Liver (tissue), 10 donors: ENCODE measurements around the gene TAAR8. TPM values are rescaled to one million over a fixed set of nuclear protein-coding genes. Genes with fewer than 3 reads are reported as not detected.
"Not testable (repeated sequence)": the region's sequence is repeated elsewhere in the genome, so short reads cannot be mapped to it uniquely, and the experiment has no call there.

Experiments
- DNase-seq: peaks from one replicate; pipeline ENCODE4 v3.0.0-alpha.2; 2017; ENCODE audit warnings: low spot score
- H3K27ac ChIP-seq, 2 donors: one replicate each; pipeline ENCODE4 v1.7.0; 2013; ENCODE audit warnings: inconsistent platforms in 2 of 2, low read length in 2 of 2, control low read depth in 1 of 2, low read depth in 1 of 2, mild to moderate bottlenecking in 1 of 2
- H3K27me3 ChIP-seq, 4 donors: one replicate each; pipeline versions ENCODE4 v1.6.1 to v1.7.0; 2013; ENCODE audit warnings: low read length in 3 of 4, inconsistent platforms in 1 of 4, mild to moderate bottlenecking in 1 of 4, moderate library complexity in 1 of 4; ENCODE audit not compliant: control insufficient read depth in 4 of 4, insufficient read depth in 4 of 4
- H3K36me3 ChIP-seq, 4 donors: one replicate each; pipeline versions ENCODE4 v1.6.1 to v1.7.0; 2013; ENCODE audit warnings: low read length in 3 of 4, mild to moderate bottlenecking in 3 of 4, low read depth in 1 of 4, moderate library complexity in 1 of 4; ENCODE audit not compliant: control insufficient read depth in 4 of 4, insufficient read depth in 3 of 4
- H3K4me1 ChIP-seq, 4 donors: one replicate each; pipeline versions ENCODE4 v1.6.1 to v1.7.0; 2013; ENCODE audit warnings: low read length in 3 of 4, mild to moderate bottlenecking in 3 of 4, moderate library complexity in 1 of 4; ENCODE audit not compliant: control insufficient read depth in 4 of 4, insufficient read depth in 4 of 4
- H3K4me3 ChIP-seq, 3 donors: one replicate each; pipeline versions ENCODE4 v1.6.1 to v1.7.0; 2013; ENCODE audit warnings: low read length in 3 of 3, control low read depth in 1 of 3, low read depth in 1 of 3, mild to moderate bottlenecking in 1 of 3
- H3K9ac ChIP-seq, 2 donors: one replicate each; pipeline ENCODE4 v1.7.0; 2013; ENCODE audit warnings: low read length in 2 of 2, mild to moderate bottlenecking in 2 of 2, moderate library complexity in 2 of 2, control low read depth in 1 of 2, low read depth in 1 of 2
- H3K9me3 ChIP-seq, 4 donors: one replicate each; pipeline versions ENCODE4 v1.6.1 to v1.7.0; 2013; ENCODE audit warnings: low read length in 3 of 4; ENCODE audit not compliant: control insufficient read depth in 4 of 4
- EGR1 ChIP-seq, 2 donors: IDR thresholded peaks; 2 replicates each; pipeline ENCODE4 v1.6.1; 2016 to 2018; ENCODE audit warnings: antibody characterized with exemption in 2 of 2, low read depth in 2 of 2
- FOXA1 ChIP-seq: IDR thresholded peaks from 2 replicates; pipeline ENCODE4 v1.6.1; 2016; ENCODE audit warnings: antibody characterized with exemption
- FOXA2 ChIP-seq: IDR thresholded peaks from 2 replicates; pipeline ENCODE4 v1.6.1; 2016; ENCODE audit warnings: antibody characterized with exemption
- GABPA ChIP-seq, 2 donors: IDR thresholded peaks in 1 of 2; conservative IDR thresholded peaks in 1 of 2; 2 replicates each; pipeline ENCODE4 v1.6.1; 2016; ENCODE audit warnings: antibody characterized with exemption in 2 of 2, mild to moderate bottlenecking in 1 of 2, moderate library complexity in 1 of 2
- HNF4A ChIP-seq, 2 donors: conservative IDR thresholded peaks; 2 replicates each; pipeline ENCODE4 v1.6.1; 2016; ENCODE audit warnings: antibody characterized with exemption in 2 of 2, mild to moderate bottlenecking in 2 of 2
- HNF4G ChIP-seq: IDR thresholded peaks from 2 replicates; pipeline ENCODE4 v1.6.1; 2016; ENCODE audit warnings: antibody characterized with exemption
- JUND ChIP-seq, 2 donors: IDR thresholded peaks; 2 replicates each; pipeline ENCODE4 v1.6.1; 2016; ENCODE audit warnings: antibody characterized with exemption in 2 of 2
- MAX ChIP-seq: IDR thresholded peaks from 2 replicates; pipeline ENCODE4 v1.6.1; 2016; ENCODE audit warnings: antibody characterized with exemption
- NR2F2 ChIP-seq: IDR thresholded peaks from 2 replicates; pipeline ENCODE4 v1.6.1; 2016; ENCODE audit warnings: antibody characterized with exemption
- RAD21 ChIP-seq, 2 donors: IDR thresholded peaks; 2 replicates each; pipeline ENCODE4 v1.6.1; 2016; ENCODE audit warnings: antibody characterized with exemption in 2 of 2, mild to moderate bottlenecking in 2 of 2
- RXRA ChIP-seq, 2 donors: IDR thresholded peaks; 2 replicates each; pipeline ENCODE4 v1.6.1; 2017 to 2018; ENCODE audit warnings: antibody characterized with exemption in 2 of 2, mild to moderate bottlenecking in 1 of 2
- SP1 ChIP-seq: IDR thresholded peaks from 2 replicates; pipeline ENCODE4 v1.6.1; 2018; ENCODE audit warnings: antibody characterized with exemption, mild to moderate bottlenecking
- TAF1 ChIP-seq: conservative IDR thresholded peaks from 2 replicates; pipeline ENCODE4 v1.6.1; 2016; ENCODE audit warnings: antibody characterized with exemption, mild to moderate bottlenecking
- YY1 ChIP-seq: IDR thresholded peaks from 2 replicates; pipeline ENCODE4 v1.6.1; 2016; ENCODE audit warnings: antibody characterized with exemption, mild to moderate bottlenecking
- ZBTB33 ChIP-seq: IDR thresholded peaks from 2 replicates; pipeline ENCODE4 v1.6.1; 2016; ENCODE audit warnings: antibody characterized with exemption
- WGBS: extraction: QIAGEN DNeasy Blood & Tissue Kit; methylation state at CpG from one replicate; pipeline ENCODE4 v1.1.7; 2013; 5-methylcytosine and 5-hydroxymethylcytosine counted together
- polyA plus RNA-seq, 2 donors: library from polyadenylated mRNA; stranded (reverse) in 1 of 2; unstranded in 1 of 2; fragments of 200-250 nt in 1 of 2; fragments of >200 nt in 1 of 2; fragmentation: Nextera tagmentation in 1 of 2; extraction: Ambion mirVana in 1 of 2; gene quantifications; one replicate each; pipeline versions ENCODE4 v1.2.1 to v1.2.3, GENCODE V29; 2013 to 2015
- small RNA-seq: library from RNA; depleted of rRNA; stranded (forward); fragments of <200 nt; gene quantifications from one replicate; pipeline ENCODE3, GENCODE V24; 2014
- total RNA-seq, 2 donors: library from RNA; depleted of rRNA; stranded (reverse); fragments of >200 nt; gene quantifications; one replicate each; pipeline ENCODE4 v1.2.3, GENCODE V29; 2014
- TF ChIP-seq, protein P1 (sequence below): IDR thresholded peaks from 2 replicates; pipeline ENCODE4 v1.6.1; 2016; ENCODE audit warnings: antibody characterized with exemption, mild to moderate bottlenecking
- TF ChIP-seq, protein P2 (sequence below): IDR thresholded peaks from 2 replicates; pipeline ENCODE4 v1.6.1; 2016; ENCODE audit warnings: antibody characterized with exemption
- TF ChIP-seq, protein P3 (sequence below): fragments of 150-350 bp; IDR thresholded peaks from 2 replicates; pipeline ENCODE4 v1.5.1; 2017; ENCODE audit warnings: improper control_type of control experiment, low read depth, low read length; ENCODE audit not compliant: missing input control
- donor health status: healthy.
- donor health status: healthy.
- donor health status: healthy.
- donor health status: healthy.
- donor health status: healthy.

TAAR8 gene
- total and polyA plus RNA-seq, 4 donors = not detected

DNA sequence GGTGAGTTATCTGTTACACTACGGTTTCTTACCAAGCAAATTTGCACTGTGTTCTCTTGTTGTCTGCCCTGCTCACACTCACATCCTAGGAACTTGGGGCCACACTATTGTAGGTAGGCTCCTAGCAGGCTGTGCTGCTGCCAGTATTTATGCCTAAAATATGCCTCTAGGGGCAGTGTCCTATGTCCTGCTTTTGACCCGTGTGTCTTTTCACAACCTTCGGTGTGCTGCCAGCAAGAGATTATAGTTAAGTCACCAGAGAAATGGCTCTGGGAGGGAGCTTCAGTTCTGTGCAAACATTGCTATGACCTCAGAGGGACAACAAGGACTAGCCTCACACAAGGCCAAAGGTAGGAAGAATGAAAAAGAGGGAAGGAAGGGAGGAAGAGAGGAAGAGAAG is 46.0 kb downstream of the TAAR8 start:
- Histone ChIP-seq H3K9ac (no peak overlapping the region), H3K4me3 (no peak overlapping the region), H3K27ac (peak overlapping the region in 1 of 2 donors; percentile 69), H3K27me3 (no peaks in the 10 kb centered on the region), H3K36me3 (no peaks in the 10 kb centered on the region), H3K4me1 (peaks cover 0 to 5% (median 3%) of the 10 kb centered on the region in 4 donors), H3K9me3 (no peaks in the 10 kb centered on the region)
- WGBS = 28% methylated on average over 3 of the region's 3 CpGs
- TF ChIP-seq, protein P1, sequence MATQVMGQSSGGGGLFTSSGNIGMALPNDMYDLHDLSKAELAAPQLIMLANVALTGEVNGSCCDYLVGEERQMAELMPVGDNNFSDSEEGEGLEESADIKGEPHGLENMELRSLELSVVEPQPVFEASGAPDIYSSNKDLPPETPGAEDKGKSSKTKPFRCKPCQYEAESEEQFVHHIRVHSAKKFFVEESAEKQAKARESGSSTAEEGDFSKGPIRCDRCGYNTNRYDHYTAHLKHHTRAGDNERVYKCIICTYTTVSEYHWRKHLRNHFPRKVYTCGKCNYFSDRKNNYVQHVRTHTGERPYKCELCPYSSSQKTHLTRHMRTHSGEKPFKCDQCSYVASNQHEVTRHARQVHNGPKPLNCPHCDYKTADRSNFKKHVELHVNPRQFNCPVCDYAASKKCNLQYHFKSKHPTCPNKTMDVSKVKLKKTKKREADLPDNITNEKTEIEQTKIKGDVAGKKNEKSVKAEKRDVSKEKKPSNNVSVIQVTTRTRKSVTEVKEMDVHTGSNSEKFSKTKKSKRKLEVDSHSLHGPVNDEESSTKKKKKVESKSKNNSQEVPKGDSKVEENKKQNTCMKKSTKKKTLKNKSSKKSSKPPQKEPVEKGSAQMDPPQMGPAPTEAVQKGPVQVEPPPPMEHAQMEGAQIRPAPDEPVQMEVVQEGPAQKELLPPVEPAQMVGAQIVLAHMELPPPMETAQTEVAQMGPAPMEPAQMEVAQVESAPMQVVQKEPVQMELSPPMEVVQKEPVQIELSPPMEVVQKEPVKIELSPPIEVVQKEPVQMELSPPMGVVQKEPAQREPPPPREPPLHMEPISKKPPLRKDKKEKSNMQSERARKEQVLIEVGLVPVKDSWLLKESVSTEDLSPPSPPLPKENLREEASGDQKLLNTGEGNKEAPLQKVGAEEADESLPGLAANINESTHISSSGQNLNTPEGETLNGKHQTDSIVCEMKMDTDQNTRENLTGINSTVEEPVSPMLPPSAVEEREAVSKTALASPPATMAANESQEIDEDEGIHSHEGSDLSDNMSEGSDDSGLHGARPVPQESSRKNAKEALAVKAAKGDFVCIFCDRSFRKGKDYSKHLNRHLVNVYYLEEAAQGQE = peak; percentile 26
- TF ChIP-seq HNF4A (conservative IDR thresholded peaks at IDR 0.05) (peak; percentile 68 to 71), YY1 (peak; percentile 55), HNF4G (peak; percentile 13), RAD21 (IDR thresholded peaks at IDR 0.05) (peak; percentile 61 to 72), GABPA (IDR thresholded peaks at IDR 0.05 in 1 of 2, conservative IDR thresholded peaks at IDR 0.05 in 1 of 2) (no peak), MAX (peak; percentile 55), SP1 (peak; percentile 49), RXRA (IDR thresholded peaks at IDR 0.05) (peak; percentile 86 to 88), TAF1 (no peak), FOXA2 (peak; percentile 38), ZBTB33 (no peak), NR2F2 (no peak), JUND (IDR thresholded peaks at IDR 0.05) (peak in 1 of 2 donors; percentile 62), FOXA1 (no peak), EGR1 (IDR thresholded peaks at IDR 0.05; ENCODE audit: low read depth in 2 of 2) (peak in 1 of 2 donors; percentile 11)
- TF ChIP-seq, protein P2, sequence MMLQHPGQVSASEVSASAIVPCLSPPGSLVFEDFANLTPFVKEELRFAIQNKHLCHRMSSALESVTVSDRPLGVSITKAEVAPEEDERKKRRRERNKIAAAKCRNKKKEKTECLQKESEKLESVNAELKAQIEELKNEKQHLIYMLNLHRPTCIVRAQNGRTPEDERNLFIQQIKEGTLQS = no peak
- TF ChIP-seq, protein P3, sequence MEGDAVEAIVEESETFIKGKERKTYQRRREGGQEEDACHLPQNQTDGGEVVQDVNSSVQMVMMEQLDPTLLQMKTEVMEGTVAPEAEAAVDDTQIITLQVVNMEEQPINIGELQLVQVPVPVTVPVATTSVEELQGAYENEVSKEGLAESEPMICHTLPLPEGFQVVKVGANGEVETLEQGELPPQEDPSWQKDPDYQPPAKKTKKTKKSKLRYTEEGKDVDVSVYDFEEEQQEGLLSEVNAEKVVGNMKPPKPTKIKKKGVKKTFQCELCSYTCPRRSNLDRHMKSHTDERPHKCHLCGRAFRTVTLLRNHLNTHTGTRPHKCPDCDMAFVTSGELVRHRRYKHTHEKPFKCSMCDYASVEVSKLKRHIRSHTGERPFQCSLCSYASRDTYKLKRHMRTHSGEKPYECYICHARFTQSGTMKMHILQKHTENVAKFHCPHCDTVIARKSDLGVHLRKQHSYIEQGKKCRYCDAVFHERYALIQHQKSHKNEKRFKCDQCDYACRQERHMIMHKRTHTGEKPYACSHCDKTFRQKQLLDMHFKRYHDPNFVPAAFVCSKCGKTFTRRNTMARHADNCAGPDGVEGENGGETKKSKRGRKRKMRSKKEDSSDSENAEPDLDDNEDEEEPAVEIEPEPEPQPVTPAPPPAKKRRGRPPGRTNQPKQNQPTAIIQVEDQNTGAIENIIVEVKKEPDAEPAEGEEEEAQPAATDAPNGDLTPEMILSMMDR = peak; percentile 56
- DNase-seq = no peak

DNA sequence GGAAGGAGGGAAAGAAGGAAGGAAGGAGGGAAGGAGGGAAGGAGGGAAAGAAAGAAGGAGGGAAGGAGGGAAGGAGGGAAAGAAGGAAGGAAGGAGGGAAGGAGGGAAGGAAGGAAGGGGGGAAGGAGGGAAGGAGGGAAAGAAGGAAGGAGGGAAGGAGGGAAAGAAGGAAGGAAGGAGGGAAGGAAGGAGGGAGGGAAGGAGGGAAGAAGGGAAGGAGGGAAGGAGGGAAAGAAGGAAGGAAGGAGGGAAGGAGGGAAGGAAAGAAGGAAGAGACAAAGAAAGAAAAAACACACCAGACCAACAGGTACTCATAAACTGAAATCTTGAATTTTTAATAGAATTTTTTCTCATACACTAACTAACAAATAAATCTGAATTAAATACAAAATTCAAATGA is 48.4 kb downstream of the TAAR8 start:
- not testable (repeated sequence) for H3K9ac ChIP-seq, DNase-seq, H3K27me3 ChIP-seq, H3K4me3 ChIP-seq, H3K27ac ChIP-seq, H3K36me3 ChIP-seq, H3K4me1 ChIP-seq, H3K9me3 ChIP-seq

Small RNA genes lying within 50 kb of the gene (small RNA-seq; reads per million reads assigned to genes)
- gene TAAR7P = not detected

Other genes starting within 250 kb of the TAAR8 start
- gene MOXD1, start 151.2 kb upstream of the TAAR8 start, total RNA-seq = under 1 TPM; 0.23 to 0.25 TPM
- gene MOXD1, start 151.2 kb upstream of the TAAR8 start, polyA plus RNA-seq = under 1 TPM; 0.14 to 0.48 TPM
- gene STX7, start 39.6 kb upstream of the TAAR8 start, total RNA-seq = 10 to 100 TPM; 16.2 to 20.0 TPM
- 10 to 100 TPM in 1 of 2 donors, 1 to 10 TPM in 1; 7.5 to 12.3 TPM for gene STX7, start 39.6 kb upstream of the TAAR8 start, polyA plus RNA-seq
- gene TAAR9, start 14.4 kb upstream of the TAAR8 start, total RNA-seq = not detected
- gene TAAR9, start 14.4 kb upstream of the TAAR8 start, polyA plus RNA-seq = not detected
- gene TAAR6, start 17.6 kb downstream of the TAAR8 start, total RNA-seq = not detected
- not detected for gene TAAR6, start 17.6 kb downstream of the TAAR8 start, polyA plus RNA-seq
- not detected for gene TAAR5, start 37.1 kb downstream of the TAAR8 start, total RNA-seq
- not detected for gene TAAR5, start 37.1 kb downstream of the TAAR8 start, polyA plus RNA-seq
- gene TAAR2, start 71.6 kb downstream of the TAAR8 start, total RNA-seq = not detected
- not detected for gene TAAR2, start 71.6 kb downstream of the TAAR8 start, polyA plus RNA-seq
- not detected for gene TAAR1, start 106.5 kb downstream of the TAAR8 start, total RNA-seq
- not detected for gene TAAR1, start 106.5 kb downstream of the TAAR8 start, polyA plus RNA-seq
- gene VNN1, start 161.4 kb downstream of the TAAR8 start, total RNA-seq = 100 to 1,000 TPM in 1 of 2 donors, 1 to 10 TPM in 1; 2.7 to 132 TPM
- gene VNN1, start 161.4 kb downstream of the TAAR8 start, polyA plus RNA-seq = 10 to 100 TPM; 54.9 to 62.6 TPM
- gene VNN2, start 205.2 kb downstream of the TAAR8 start, total RNA-seq = 10 to 100 TPM; 17.6 to 22.0 TPM
- gene VNN2, start 205.2 kb downstream of the TAAR8 start, polyA plus RNA-seq = 1 to 10 TPM; 1.6 to 4.6 TPM
- gene SLC18B1, start 246.0 kb downstream of the TAAR8 start, total RNA-seq = 1 to 10 TPM; 5.6 to 6.7 TPM
- 1 to 10 TPM; 3.5 to 4.7 TPM for gene SLC18B1, start 246.0 kb downstream of the TAAR8 start, polyA plus RNA-seq